ENCODE results near the gene NAALADL2.

The NAALADL2 gene

DNA sequence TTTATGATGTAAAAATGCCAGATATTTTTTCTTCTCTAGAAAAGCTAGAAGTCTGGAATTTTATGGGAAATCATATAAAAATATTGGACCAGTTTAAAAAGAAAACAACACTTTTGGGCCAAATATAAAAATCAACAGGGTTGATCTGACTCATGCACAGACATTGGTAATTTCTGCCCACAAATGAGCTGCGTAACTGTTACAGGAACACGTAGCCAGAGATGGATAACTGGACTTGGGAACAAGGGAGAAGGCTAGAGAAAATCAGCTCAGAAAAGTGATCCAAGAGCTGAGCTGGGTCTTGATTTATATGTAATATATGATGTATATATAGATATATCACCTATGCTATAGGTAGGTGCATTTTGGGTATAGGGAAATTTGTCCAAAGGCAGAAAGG, 36.8 kb upstream of the NAALADL2 start:
- no peak for DNase-seq
- H2BK5ac ChIP-seq (ENCODE audit: low read length) = no peak overlapping the region
- no peaks in the 10 kb centered on the region for H3K27me3 ChIP-seq (ENCODE audit: insufficient read depth, low read length, poor library complexity)
- no peak overlapping the region for H3K4ac ChIP-seq (ENCODE audit: low read depth, low read length)
- no peak overlapping the region for H2BK120ac ChIP-seq (ENCODE audit: low read depth, low read length)
- no peak overlapping the region for H3K27ac ChIP-seq (ENCODE audit: low read depth, low read length)
- H4K5ac ChIP-seq (ENCODE audit: low read length) = no peak overlapping the region
- no peak overlapping the region for H2BK15ac ChIP-seq (replicated peaks; ENCODE audit: low read depth)
- H4K8ac ChIP-seq (ENCODE audit: low read depth, low read length) = no peak overlapping the region
- H3K79me1 ChIP-seq (ENCODE audit: low read length) = no peaks in the 10 kb centered on the region
- no peak overlapping the region for H2AK5ac ChIP-seq (ENCODE audit: low read length)
- H3K4me1 ChIP-seq (ENCODE audit: control insufficient read depth, low read depth, low read length) = no peaks in the 10 kb centered on the region
- WGBS (ENCODE audit: extremely low coverage, insufficient coverage, low lambda C conversion rate) = no CpG with 5 or more reads among the region's 2 CpGs
- no peak overlapping the region for H3K4me3 ChIP-seq (ENCODE audit: low read length)
- no peak overlapping the region for H3K9ac ChIP-seq (ENCODE audit: low read length)
- no peaks in the 10 kb centered on the region for H3K36me3 ChIP-seq (ENCODE audit: control insufficient read depth, insufficient read depth, low read length)
- no peak overlapping the region for H3K23ac ChIP-seq (ENCODE audit: low read length)
- H3K18ac ChIP-seq (ENCODE audit: low read length) = no peak overlapping the region
- H3K56ac ChIP-seq (ENCODE audit: low read length) = no peak overlapping the region
- no peaks in the 10 kb centered on the region for H3K79me2 ChIP-seq (ENCODE audit: control insufficient read depth, insufficient read depth, low read length)
- no peak overlapping the region for H3K4me2 ChIP-seq (ENCODE audit: low read length)

DNA sequence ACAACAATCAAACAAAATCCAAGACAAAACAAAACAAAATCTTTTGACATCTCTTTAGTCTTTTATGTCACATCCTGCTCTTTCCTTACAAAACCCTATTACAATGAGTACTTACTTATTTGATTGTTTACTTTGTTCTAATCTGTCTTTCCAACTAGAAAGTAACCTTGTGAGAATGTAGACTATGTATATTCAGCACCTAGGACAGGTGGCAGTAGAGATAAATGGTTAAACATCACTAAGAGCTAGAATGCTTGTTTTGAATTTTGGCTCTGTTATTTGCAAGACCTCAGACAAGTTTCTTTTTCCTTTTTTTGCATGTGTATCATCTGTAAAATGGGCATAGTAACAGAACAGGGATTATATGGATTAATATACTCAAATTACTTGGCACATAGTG, 33.1 kb upstream of the NAALADL2 start:
- H3K23ac ChIP-seq (ENCODE audit: low read length) = no peak overlapping the region
- no peak overlapping the region for H3K4me2 ChIP-seq (ENCODE audit: low read length)
- no peaks in the 10 kb centered on the region for H3K36me3 ChIP-seq (ENCODE audit: control insufficient read depth, insufficient read depth, low read length)
- no peak overlapping the region for H3K4ac ChIP-seq (ENCODE audit: low read depth, low read length)
- H2AK5ac ChIP-seq (ENCODE audit: low read length) = no peak overlapping the region
- no peak overlapping the region for H2BK15ac ChIP-seq (replicated peaks; ENCODE audit: low read depth)
- H2BK120ac ChIP-seq (ENCODE audit: low read depth, low read length) = no peak overlapping the region
- H3K27me3 ChIP-seq (ENCODE audit: insufficient read depth, low read length, poor library complexity) = no peaks in the 10 kb centered on the region
- no peak overlapping the region for H3K9ac ChIP-seq (ENCODE audit: low read length)
- H2BK5ac ChIP-seq (ENCODE audit: low read length) = no peak overlapping the region
- no peak overlapping the region for H4K8ac ChIP-seq (ENCODE audit: low read depth, low read length)
- no peak overlapping the region for H3K27ac ChIP-seq (ENCODE audit: low read depth, low read length)
- no peaks in the 10 kb centered on the region for H3K4me1 ChIP-seq (ENCODE audit: control insufficient read depth, low read depth, low read length)
- DNase-seq = no peak
- H4K5ac ChIP-seq (ENCODE audit: low read length) = no peak overlapping the region
- H3K79me1 ChIP-seq (ENCODE audit: low read length) = no peaks in the 10 kb centered on the region
- H3K4me3 ChIP-seq (ENCODE audit: low read length) = no peak overlapping the region
- no peak overlapping the region for H3K56ac ChIP-seq (ENCODE audit: low read length)
- no peaks in the 10 kb centered on the region for H3K79me2 ChIP-seq (ENCODE audit: control insufficient read depth, insufficient read depth, low read length)
- no peak overlapping the region for H3K18ac ChIP-seq (ENCODE audit: low read length)

DNA sequence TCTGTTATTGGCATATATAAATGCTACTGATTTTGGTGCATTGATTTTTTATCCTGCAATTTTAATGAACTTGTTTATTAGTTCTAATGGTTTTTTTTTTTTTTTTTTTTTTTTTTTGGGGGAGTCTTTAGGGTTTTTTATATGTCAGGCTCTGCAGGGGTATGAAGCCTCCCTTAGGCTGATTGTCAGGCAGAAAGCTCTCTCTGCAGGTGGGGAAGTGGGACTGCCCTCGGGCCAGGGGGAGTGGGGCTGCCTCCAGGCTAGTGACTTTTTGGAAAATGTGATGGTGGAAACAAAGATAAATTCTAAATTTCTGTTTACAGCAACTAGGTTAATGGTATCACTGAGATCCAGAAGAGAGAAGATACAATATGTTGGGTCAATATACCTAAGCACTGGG, 14.4 kb upstream of the NAALADL2 start:
- Histone ChIP-seq H2BK120ac (ENCODE audit: low read depth, low read length) (no peak overlapping the region), H3K56ac (ENCODE audit: low read length) (no peak overlapping the region), H3K9ac (ENCODE audit: low read length) (no peak overlapping the region), H2BK15ac (replicated peaks; ENCODE audit: low read depth) (no peak overlapping the region), H4K5ac (ENCODE audit: low read length) (no peak overlapping the region), H3K4me2 (ENCODE audit: low read length) (no peak overlapping the region), H2BK5ac (ENCODE audit: low read length) (no peak overlapping the region), H3K79me2 (ENCODE audit: control insufficient read depth, insufficient read depth, low read length) (no peaks in the 10 kb centered on the region), H3K18ac (ENCODE audit: low read length) (no peak overlapping the region), H3K4me3 (ENCODE audit: low read length) (no peak overlapping the region), H2AK5ac (ENCODE audit: low read length) (no peak overlapping the region), H4K8ac (ENCODE audit: low read depth, low read length) (no peak overlapping the region), H3K4me1 (ENCODE audit: control insufficient read depth, low read depth, low read length) (no peaks in the 10 kb centered on the region), H3K23ac (ENCODE audit: low read length) (no peak overlapping the region), H3K4ac (ENCODE audit: low read depth, low read length) (no peak overlapping the region), H3K79me1 (ENCODE audit: low read length) (no peaks in the 10 kb centered on the region), H3K27me3 (ENCODE audit: insufficient read depth, low read length, poor library complexity) (no peaks in the 10 kb centered on the region), H3K27ac (ENCODE audit: low read depth, low read length) (no peak overlapping the region), H3K36me3 (ENCODE audit: control insufficient read depth, insufficient read depth, low read length) (no peaks in the 10 kb centered on the region)
- no CpG with 5 or more reads among the region's 1 CpG for WGBS (ENCODE audit: extremely low coverage, insufficient coverage, low lambda C conversion rate)
- DNase-seq = no peak

DNA sequence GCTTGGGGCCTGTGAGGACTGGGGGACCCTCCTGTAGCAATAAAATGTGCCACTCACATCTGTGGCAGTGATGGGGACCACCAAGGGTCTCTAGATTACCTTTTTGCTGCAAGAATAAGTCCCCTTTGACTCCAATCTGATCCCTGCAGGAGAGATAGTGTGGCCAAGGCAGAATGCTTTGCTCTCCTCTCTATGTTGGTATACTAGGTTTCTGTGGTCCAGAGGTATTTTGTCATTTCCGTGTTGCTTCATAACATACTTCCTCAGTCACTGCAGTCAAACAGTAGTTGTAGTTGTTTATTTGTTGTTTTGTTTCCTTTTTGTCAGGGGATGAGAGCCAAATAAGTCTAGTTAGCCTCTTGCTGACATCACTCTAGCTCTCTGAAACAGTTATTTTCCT, 13.1 kb upstream of the NAALADL2 start:
- Histone ChIP-seq H3K27ac (ENCODE audit: low read depth, low read length) (no peak overlapping the region), H4K8ac (ENCODE audit: low read depth, low read length) (no peak overlapping the region), H2AK5ac (ENCODE audit: low read length) (no peak overlapping the region), H2BK15ac (replicated peaks; ENCODE audit: low read depth) (no peak overlapping the region), H3K4me2 (ENCODE audit: low read length) (no peak overlapping the region), H2BK120ac (ENCODE audit: low read depth, low read length) (no peak overlapping the region), H3K18ac (ENCODE audit: low read length) (no peak overlapping the region), H3K4me1 (ENCODE audit: control insufficient read depth, low read depth, low read length) (no peaks in the 10 kb centered on the region), H3K36me3 (ENCODE audit: control insufficient read depth, insufficient read depth, low read length) (no peaks in the 10 kb centered on the region), H3K23ac (ENCODE audit: low read length) (no peak overlapping the region), H2BK5ac (ENCODE audit: low read length) (no peak overlapping the region), H3K79me1 (ENCODE audit: low read length) (no peaks in the 10 kb centered on the region), H3K56ac (ENCODE audit: low read length) (no peak overlapping the region), H4K5ac (ENCODE audit: low read length) (no peak overlapping the region), H3K27me3 (ENCODE audit: insufficient read depth, low read length, poor library complexity) (no peaks in the 10 kb centered on the region), H3K4me3 (ENCODE audit: low read length) (no peak overlapping the region), H3K4ac (ENCODE audit: low read depth, low read length) (no peak overlapping the region), H3K79me2 (ENCODE audit: control insufficient read depth, insufficient read depth, low read length) (no peaks in the 10 kb centered on the region), H3K9ac (ENCODE audit: low read length) (no peak overlapping the region)
- no CpG with 5 or more reads among the region's 1 CpG for WGBS (ENCODE audit: extremely low coverage, insufficient coverage, low lambda C conversion rate)
- DNase-seq = no peak

DNA sequence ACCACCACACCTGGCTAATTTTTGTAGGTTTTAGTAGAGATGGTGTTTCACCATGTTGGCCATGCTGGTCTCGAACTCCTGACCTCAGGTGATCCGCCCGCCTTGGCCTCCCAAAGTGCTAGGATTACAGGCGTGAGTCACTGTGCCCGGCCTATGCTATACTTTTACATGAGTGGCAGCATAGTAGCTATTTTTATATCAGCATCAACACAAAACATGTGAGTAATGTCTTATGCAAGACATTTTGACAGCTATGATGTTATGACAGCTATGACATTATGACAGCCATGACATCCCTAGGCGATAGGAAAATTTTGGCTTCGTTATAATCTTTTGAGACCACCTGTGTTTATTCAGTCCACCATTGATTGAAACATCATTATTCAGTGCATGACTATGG, 4.1 kb upstream of the NAALADL2 start:
- WGBS (ENCODE audit: extremely low coverage, insufficient coverage, low lambda C conversion rate) = no CpG with 5 or more reads among the region's 7 CpGs
- H4K8ac ChIP-seq (ENCODE audit: low read depth, low read length) = no peak overlapping the region
- no peak overlapping the region for H3K18ac ChIP-seq (ENCODE audit: low read length)
- no peak overlapping the region for H3K4ac ChIP-seq (ENCODE audit: low read depth, low read length)
- H2BK120ac ChIP-seq (ENCODE audit: low read depth, low read length) = no peak overlapping the region
- no peaks in the 10 kb centered on the region for H3K36me3 ChIP-seq (ENCODE audit: control insufficient read depth, insufficient read depth, low read length)
- H3K79me2 ChIP-seq (ENCODE audit: control insufficient read depth, insufficient read depth, low read length) = no peaks in the 10 kb centered on the region
- H2BK5ac ChIP-seq (ENCODE audit: low read length) = no peak overlapping the region
- H3K27ac ChIP-seq (ENCODE audit: low read depth, low read length) = no peak overlapping the region
- no peak overlapping the region for H3K9ac ChIP-seq (ENCODE audit: low read length)
- no peak overlapping the region for H2AK5ac ChIP-seq (ENCODE audit: low read length)
- no peak overlapping the region for H3K4me2 ChIP-seq (ENCODE audit: low read length)
- DNase-seq = no peak
- H3K79me1 ChIP-seq (ENCODE audit: low read length) = no peaks in the 10 kb centered on the region
- H2BK15ac ChIP-seq (replicated peaks; ENCODE audit: low read depth) = no peak overlapping the region
- no peak overlapping the region for H3K4me3 ChIP-seq (ENCODE audit: low read length)
- no peaks in the 10 kb centered on the region for H3K4me1 ChIP-seq (ENCODE audit: control insufficient read depth, low read depth, low read length)
- no peak overlapping the region for H3K23ac ChIP-seq (ENCODE audit: low read length)
- H4K5ac ChIP-seq (ENCODE audit: low read length) = no peak overlapping the region
- H3K56ac ChIP-seq (ENCODE audit: low read length) = no peak overlapping the region
- H3K27me3 ChIP-seq (ENCODE audit: insufficient read depth, low read length, poor library complexity) = no peaks in the 10 kb centered on the region

DNA sequence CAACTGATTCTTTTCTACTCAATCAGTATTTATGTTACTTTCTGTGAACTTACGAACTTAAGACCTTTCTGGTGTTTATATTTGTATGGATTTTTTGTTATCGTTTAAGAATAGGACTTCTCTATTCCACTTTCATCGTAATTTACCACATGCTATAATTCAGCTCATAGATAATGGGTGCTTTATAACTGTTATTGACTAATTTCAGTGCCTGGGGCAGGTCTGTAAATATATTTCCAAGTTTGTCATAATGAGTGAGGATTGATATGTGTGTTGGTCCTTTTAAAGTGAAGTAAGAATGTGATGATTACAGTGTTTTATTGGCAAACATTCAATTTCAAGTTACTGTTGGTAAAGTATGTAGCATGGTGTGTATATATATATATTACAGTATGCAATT, 1.8 kb upstream of the NAALADL2 start:
- H4K8ac ChIP-seq (ENCODE audit: low read depth, low read length) = no peak overlapping the region
- H4K5ac ChIP-seq (ENCODE audit: low read length) = no peak overlapping the region
- no peak overlapping the region for H3K9ac ChIP-seq (ENCODE audit: low read length)
- H3K4me2 ChIP-seq (ENCODE audit: low read length) = no peak overlapping the region
- no CpG with 5 or more reads among the region's 3 CpGs for WGBS (ENCODE audit: extremely low coverage, insufficient coverage, low lambda C conversion rate)
- no peak overlapping the region for H3K56ac ChIP-seq (ENCODE audit: low read length)
- H3K27me3 ChIP-seq (ENCODE audit: insufficient read depth, low read length, poor library complexity) = no peaks in the 10 kb centered on the region
- no peak overlapping the region for H3K18ac ChIP-seq (ENCODE audit: low read length)
- H2BK120ac ChIP-seq (ENCODE audit: low read depth, low read length) = no peak overlapping the region
- no peak overlapping the region for H3K23ac ChIP-seq (ENCODE audit: low read length)
- no peak overlapping the region for H3K4ac ChIP-seq (ENCODE audit: low read depth, low read length)
- no peaks in the 10 kb centered on the region for H3K79me1 ChIP-seq (ENCODE audit: low read length)
- no peak for DNase-seq
- no peaks in the 10 kb centered on the region for H3K36me3 ChIP-seq (ENCODE audit: control insufficient read depth, insufficient read depth, low read length)
- H3K4me3 ChIP-seq (ENCODE audit: low read length) = no peak overlapping the region
- no peak overlapping the region for H2BK15ac ChIP-seq (replicated peaks; ENCODE audit: low read depth)
- no peaks in the 10 kb centered on the region for H3K4me1 ChIP-seq (ENCODE audit: control insufficient read depth, low read depth, low read length)
- no peaks in the 10 kb centered on the region for H3K79me2 ChIP-seq (ENCODE audit: control insufficient read depth, insufficient read depth, low read length)
- H2AK5ac ChIP-seq (ENCODE audit: low read length) = no peak overlapping the region
- H3K27ac ChIP-seq (ENCODE audit: low read depth, low read length) = no peak overlapping the region
- H2BK5ac ChIP-seq (ENCODE audit: low read length) = no peak overlapping the region

All from mesendoderm (in vitro differentiated cells).